NCI-H1694 (cell line): Measurements from ENCODE around the gene CABP2.
"Not testable (repeated sequence)": the region's sequence is repeated elsewhere in the genome, so short reads cannot be mapped to it uniquely, and the experiment has no call there.

ENCODE experiments used
- DNase-seq: peaks from one replicate; lab custom pipeline; 2025; lab: John Stamatoyannopoulos, UW

Gene CABP2

DNA sequence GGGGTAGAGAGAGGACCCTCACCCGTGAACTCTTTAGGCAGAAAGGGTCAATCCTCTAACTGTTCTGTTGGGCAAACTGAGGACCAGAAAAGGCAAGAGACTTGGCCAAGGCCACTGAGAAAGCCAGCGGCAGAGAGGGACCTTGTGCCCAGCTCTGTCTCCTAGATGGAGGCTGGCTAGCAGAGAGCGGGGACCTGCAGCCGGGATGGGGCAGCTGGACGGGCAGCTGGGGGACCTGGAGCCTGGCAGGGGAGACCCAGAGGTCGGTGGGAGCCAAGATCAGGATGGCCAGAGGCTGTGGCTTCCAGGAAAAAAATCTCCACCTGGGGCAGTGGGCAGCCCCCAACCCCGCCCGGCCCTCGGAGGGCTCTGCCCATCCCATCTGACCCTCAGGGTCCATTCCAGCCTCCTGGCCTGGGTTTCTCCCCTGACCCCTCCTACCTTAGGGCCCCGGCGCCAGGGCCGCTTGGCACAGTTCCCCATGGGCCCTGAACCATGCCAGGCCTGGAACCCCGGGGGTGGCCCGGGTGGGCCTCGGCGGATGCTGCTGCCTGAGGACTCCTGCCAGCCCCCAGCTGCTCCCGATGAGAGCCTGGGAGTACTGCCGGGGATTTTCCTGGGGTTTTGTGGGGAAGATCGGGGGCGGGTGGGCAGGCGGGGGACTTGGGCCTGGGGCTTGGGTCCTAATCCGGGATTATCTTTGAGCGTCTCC, at the start of gene CABP2:
Gene CABP2, minus strand, starts transcription at position 603 of the 712 bp plus-strand sequence. Its CDS starts 120 bp downstream, at position 483.
- DNase-seq: no peak

DNA sequence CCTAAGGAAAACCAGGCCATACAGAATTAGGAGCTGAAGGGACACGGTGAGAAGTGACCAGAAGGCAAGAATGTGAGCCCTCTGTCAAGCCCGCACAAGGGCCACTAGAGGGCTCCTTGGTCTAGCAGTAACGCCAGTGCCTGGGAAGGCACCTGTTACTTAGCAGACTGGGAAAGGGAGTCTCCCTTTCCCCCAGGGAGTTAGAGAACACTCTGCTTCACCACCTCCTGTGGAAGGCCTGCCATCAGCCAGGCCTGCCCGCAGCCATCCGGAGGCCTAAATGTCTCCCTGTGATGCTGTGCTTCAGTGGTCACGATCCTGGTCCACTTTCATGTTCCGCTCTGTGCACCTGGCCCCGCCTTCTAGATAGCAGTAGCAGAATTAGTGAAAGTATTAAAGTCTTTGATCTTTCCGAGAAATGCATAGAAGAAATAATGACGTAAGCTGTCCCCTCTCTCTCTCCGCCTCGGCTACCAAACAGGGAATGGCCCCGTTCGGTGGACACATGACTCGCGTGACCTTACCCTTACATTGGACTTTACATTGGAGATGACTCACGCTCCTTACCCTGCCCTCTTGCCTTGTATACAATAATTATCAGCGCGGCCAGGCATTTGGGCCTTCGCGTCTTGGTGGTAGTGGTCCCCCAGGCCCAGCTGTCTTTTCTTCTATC, 49.6 kb upstream of the CABP2 start:
- no peak for DNase-seq

DNA sequence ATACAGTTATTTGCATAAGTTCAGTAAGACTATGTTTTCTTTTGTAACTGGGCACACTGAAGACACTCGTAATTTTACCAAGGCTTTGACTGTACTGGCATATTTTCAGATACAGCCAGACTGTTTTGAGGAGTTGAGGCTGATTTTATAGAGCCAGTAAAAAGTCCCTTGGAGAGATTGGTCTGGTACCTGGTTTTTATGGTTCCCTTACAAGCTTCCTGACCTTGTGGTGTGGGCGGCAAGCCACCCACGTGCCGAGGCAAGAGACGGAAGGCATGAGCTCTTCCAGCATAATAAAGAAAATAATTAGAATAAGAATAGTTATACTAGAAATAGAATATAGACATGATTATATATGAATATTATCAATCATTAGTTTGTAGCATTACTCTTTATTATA, 49.1 kb upstream of the CABP2 start:
- DNase-seq: no peak

DNA sequence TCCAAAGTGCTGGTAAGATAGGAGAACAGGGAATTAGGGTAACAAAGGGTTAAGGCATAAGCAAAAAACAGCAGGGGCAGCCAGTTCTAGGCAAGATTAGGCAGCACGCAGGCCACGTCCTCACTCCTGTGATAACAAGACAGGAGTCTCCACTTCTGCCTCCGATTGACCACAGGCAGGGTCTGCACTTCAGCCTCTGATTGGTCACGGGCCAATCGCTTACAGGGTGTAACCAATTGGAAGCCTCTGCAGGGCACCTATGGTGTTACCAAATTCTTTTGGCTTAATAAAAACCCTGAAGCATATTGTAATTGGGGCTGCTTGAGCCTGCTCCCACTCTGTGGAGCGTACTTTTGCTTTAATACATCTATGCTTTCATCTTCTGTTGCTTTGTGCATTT, 48.2 kb upstream of the CABP2 start:
- DNase-seq: no peak

DNA sequence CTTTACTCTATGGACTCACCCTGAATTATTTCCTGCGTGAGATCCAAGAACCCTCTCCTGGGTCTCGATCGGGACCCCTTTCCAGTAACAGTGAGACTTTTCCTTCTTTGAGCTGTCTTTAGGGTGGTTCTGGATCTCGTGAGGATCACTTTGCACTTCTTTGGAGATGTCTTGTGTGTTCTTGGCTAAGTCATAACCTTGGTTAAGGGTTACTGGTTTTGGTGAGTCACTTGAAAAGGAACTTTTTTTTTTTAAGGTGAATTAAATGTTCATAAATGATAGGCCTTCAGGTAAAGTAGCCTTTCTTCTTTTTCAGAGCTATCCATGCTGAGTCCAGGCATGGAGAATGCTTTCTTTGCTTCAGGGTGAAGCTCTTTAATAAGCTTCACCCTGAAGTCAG, 41.0 kb upstream of the CABP2 start:
- DNase-seq: no peak

DNA sequence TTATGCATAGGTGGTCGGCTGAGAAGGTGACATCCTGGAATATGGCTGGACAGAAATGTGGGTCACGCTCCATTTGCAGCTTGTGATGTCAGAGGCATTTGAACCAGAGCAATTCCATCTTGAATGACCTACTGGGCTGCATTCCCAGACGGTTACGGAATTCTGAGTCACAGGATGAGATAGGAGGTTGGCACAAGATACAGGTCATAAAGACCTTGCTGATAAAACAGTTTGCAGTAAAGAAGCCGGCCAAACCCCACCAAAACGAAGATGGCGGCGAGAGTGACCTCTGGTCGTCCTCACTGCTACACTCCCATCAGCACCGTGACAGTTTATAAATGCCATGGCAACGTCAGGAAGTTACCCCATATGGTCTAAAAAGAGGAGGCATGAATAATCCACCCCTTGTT, 40.5 kb upstream of the CABP2 start:
- DNase-seq: not testable (repeated sequence)

DNA sequence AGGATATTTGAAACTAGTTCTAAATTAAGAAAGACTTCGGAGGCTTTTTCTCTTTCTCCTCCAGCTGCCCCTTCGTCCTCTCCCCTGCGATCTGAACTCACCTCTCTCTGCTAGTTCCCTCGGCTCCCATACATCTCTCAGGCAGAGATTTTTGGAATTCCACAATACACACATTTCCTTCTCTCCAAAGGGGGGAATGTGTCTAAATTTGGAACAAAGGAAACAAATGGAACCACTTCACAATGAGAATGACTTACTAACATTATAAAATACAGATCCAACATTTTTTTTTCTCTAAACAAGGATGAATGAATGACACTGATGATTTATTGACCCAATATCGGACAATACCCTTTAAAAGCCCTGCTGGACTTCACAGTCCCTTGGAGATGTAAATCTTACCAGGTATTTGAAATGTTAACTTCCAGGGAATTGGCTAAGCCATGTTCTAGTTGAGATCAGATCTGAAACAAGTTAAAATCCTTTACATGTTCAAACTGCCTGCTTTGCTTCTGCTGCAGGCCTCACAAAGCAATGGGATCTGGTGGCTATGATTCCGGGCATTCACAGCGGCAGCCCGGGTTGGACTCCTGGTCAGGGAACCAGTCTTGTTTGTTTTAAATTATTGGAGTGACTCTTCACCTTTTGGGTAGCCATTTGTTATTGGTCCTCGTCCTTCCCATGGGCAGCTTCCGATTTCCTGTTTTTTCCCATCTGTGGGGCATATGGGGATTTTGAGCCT, 39.9 kb upstream of the CABP2 start:
- DNase-seq: no peak

DNA sequence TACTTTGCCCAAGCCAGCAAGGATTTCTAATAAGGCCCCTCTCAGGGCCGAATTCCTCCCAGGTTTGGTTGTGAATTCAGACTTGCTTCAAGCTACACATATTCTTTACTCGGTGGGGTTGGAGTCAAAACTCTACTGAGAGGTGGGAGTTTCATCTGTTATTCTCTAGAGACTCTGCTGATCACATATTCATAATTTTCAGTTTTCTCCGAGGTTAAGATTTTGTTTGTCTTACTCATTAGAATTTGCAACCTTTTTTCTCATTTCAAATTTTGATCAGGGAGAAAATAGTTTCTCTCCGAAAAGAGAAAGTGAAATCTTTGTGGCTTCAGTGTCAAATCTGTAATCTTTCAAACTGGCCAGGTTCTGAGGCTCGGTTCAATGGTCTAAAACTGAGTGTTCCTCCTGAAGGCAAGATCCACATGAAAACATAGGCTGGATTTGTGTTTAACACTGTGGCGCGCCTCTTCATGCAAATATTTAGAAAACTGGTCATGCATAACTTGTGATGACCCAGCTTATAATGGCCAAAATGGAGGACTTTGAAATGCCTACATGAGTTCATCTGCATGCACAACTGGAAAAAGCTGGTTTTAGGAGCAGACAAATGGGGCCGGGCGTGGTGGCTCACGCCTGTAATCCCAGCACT, 38.8 kb upstream of the CABP2 start:
- DNase-seq: no peak

DNA sequence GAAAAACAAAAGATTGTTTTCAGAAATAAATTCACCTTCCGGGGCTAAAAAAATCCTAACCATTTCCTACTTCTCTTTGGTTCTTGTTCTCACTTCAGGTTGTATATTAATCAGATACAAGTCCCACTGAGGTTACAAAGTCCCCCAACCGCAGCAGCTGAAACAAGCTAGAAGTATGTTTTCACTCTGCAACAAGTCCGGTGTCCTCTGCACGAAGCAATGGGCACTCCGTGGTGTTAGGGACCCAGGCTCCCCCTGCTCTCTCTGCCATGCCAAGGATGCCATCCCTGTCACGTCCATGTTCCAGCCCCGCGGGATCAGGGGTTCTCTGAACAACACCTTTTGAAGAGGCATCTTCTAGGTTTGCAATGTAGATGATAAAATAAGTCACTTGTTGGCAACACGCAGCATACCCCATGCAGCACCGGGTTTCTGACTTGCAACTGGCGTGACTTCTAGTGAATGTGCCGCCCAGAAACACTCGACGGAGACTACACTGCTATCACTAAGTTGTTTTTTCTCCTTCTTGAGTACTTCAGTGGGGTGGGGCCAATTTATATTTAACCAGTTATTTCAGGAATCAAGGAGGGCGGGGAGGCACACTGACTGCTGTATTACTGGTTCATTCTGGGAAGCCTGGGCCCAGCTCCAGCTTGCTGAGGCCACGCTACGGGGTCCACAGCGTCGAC, 35.0 kb upstream of the CABP2 start:
- DNase-seq: no peak

DNA sequence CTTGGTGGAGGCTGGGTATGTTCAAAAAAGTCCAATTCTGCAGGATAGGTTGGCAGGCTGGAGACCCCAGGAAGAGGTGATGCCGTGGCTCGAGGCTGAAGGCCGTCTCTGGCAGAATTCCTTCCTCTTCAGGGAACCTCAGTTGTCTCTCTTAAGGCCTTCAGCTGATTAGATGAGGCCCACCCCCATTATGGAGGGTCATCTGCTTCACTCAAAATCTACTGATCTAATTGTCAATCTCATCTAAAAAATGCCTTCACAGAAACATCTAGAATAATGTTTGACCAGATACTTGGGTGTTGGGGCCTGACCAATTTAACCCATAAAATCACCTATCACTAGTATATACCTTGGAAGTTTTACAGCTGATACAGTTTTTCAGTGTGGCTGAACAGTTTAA, 33.0 kb upstream of the CABP2 start:
- no peak for DNase-seq

DNA sequence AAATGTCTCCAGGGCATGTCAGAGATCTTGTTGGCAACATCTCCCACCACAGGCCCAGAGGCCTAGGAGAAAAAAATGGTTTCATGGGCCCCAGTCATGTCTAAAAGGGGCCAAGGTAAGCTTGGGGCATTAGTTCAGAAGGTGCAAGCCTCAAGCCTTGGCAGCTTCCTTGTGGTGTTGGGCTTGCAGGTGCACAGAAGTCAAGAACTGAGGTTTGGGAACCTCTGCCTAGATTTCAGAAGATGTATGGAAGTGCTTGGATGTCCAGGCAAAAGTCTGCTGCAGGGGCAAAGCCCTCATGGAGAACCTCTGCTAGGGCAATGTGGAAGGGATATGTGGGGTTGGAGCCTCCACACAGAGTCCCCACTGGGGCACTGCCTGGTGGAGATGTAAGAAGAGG, 28.5 kb upstream of the CABP2 start:
- not testable (repeated sequence) for DNase-seq

DNA sequence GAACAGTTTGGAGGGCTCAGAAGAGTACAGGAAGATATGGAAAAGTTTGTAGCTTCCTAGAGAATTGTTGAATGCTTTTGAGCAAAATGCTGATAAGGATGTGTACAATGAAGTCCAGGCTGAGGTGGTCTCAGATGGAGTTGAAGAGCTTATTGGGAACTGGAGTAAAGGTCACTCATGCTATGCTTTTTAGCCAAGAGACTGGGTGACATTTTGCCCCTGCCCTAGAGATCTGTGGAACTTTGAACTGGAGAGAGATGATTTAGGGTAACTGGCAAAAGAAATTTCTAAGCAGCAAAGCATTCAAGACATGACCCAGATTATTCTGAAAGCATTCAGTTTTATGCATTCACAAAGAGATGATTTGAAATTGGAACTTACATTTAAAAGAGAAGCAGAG, 27.9 kb upstream of the CABP2 start:
- no peak for DNase-seq

DNA sequence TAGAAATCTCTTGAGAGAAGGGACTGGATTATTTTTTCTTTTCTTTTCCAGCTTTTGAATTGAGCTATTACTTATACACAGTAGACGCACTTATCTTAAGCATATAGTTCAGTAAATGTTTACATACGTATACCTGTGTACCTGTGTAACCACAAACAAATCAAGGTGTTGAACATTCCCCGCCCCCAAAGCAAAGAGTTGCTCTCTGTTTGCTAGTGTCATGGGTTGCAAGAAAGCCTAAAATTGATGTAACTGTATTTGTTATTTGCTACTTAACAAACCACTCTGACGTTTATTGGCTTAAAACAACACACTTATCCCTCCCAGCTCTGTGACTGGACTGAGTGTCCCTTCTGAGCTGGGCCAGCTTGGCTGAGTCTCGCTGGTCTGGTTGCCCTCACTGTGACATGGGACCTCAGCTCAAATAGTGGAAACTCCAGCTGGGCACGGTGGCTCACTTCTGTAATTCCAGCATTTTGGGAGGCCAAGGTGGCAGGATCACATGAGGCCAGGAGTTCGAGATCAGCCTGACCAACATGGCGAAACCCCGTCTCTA, 25.4 kb upstream of the CABP2 start:
- DNase-seq: no peak

DNA sequence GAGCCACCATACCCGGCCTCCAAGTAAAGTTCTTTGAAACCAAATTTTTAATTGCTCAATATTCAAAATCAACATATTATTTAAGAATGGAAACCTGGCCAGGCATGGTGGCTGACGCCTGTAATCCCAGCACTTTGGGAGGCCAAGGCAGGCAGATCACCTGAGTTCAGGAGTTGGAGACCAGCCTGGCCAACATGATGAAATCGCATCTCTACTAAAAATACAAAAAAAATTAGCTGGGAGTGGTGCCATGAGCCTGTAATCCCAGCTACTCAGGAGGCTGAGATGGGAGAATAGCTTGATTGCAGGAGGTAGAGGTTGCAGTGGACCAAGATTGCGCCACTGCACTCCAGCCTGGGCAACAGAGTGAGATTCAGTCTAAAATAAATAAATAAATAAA, 24.9 kb upstream of the CABP2 start:
- DNase-seq: not testable (repeated sequence)

DNA sequence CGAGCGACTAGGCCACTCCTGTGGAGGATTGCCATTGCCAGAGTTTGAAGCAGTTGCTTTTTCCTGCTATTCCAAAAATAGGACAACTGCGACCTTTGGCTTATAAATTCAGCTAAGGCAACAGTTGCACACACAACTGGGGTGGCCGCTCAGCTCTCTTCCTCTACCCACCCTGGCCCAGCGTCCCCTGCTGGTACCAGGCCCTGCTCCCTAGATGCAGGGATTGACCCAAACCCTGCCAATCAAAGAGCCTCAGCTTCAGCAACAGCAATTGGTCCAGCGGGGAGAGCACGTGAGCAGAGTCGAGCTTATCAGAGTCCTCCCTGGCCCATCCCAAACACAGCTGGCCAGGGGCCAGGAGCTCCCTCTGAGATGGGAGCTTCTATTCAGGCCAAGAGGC, 22.0 kb upstream of the CABP2 start:
- DNase-seq: no peak

DNA sequence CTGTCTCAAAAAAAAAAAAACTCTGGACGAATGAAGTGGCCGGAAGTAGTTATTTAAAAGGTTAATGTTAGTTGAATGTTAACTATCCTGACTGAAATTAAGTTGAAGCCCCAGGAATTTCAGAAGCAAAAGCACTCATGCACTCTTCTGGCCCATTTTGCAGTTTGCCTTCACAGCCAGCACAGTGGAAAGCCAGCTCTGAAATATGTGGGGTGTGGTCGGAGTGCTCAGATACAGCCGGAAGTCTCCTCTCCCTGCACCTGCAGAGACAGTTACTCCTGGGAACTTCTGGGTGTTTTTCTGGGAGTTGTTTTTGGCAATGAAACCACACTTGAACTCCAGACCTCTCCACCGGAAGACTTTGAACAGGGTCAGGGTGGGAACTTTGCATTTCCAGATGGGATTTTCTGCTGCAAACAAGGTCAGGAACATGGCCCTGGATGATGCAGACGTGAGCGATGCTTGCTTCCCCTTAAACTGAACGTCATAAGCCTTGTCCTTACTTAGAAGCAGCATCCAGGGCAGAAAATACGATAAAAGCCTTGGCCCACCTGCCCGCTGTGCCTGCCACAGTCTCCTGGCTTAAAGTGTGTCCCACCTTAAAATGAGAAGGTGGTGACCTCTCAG, 21.5 kb upstream of the CABP2 start:
- no peak for DNase-seq

DNA sequence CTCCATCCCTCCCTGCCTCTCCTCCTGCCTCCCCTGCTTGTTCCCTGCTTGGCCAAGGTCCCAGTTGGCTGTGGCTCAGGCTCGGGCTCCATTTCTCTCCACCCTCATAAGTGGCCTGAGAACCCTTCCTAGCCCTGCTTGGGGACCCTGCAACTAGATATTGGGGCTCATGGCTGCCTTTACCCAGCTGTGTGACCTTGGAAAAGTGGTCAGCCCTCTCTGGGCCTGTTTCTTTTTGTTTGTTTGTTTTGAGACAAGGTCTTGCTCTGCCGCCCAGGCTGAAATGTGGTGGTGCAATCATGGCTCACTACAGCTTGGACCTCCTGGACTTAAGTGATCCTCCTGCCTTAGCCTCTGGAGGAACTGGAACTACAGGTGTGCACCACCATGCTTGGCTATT, 20.3 kb upstream of the CABP2 start:
- DNase-seq: no peak

DNA sequence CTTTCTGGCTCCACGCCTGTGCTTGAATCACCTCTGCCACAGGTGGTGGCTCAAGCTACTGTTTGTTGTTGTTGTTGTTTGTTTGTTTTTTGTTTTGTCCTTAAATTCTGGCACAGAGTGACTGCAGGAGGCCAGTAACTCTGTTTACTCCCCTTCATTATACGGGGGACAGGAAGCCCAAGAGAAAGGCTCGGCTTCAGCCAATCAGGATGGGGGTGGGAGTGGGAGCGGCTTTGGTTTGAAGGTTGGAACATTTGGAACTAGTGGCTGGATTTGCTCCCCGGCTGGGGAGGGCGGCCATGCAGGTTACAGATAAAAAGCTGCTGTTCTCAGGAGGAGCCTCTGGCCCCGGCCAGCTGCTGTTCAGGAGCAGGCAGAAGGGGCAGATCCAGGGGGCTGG, 19.7 kb upstream of the CABP2 start:
- no peak for DNase-seq

DNA sequence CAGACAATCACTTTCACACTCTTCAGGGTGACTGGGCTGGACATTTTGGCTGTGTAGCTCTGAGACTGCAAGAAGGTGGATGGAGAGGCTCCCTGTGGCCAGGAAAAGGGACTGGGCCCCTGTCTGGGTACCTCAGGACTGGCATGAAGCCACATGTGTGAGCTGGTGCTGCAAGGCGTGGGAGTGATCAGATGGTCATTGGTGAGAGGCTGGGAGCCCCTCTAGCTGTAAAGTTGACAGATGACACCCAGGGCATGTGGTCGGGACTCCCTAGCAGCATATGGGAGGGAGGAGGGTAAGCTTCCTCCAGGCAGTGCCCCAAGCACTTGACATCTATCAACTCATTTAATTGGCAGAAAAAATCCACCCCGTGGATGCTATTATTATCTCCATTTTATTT, 18.9 kb upstream of the CABP2 start:
- no peak for DNase-seq

DNA sequence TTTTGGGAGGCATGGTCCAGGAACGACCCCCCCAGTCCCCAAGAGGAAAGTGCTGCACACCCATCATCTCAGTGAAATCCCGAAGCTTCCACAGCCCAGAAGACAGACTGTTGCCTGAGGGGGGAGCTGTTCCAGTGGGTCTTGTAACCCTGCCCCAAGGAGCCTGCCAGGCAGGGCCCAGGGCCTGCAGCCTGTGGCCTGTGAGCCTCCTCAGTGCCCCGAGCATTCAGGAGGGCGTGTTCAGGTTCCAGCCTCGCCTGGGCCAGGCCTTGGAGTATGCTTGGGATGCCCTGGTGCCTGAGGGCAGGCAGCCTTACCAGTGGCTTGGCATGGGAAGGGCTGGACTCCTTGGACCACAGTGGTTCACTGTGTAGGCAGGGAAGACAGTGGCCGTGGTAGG, 18.0 kb upstream of the CABP2 start:
- DNase-seq: no peak

DNA sequence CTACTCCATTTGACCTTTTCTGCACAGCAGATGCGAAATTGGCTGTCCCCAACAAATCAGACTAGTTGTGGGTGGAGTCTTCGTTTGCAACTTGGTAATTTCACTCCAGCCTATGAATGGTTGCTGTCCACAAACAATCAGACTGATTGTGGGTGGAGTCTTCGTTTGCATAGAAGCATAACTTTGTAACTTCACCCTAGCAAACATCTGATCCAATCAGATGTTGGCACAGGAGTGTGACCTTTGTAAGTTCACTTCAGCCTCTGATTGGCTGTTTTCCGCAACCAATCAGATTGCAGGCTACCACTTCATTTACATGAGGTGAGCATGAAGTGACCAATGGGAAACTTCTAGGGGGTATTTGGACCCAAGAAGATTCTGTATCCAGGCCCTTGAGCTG, 16.3 kb upstream of the CABP2 start:
- no peak for DNase-seq
